Bronchial epithelial cell (primary cell): ENCODE data around the gene RIPK3. TPM values are rescaled to one million over a fixed set of nuclear protein-coding genes. Genes with fewer than 3 reads are reported as not detected.

Source experiments
- DNase-seq: peaks from one replicate; pipeline ENCODE4 v3.0.0-alpha.2; 2010; ENCODE audit warnings: low read depth
- FAIRE-seq: peaks from 2 replicates; lab custom pipeline; 2011; peaks lifted over from hg19 to GRCh38; lab: Jason Lieb, UNC
- H3K27me3 ChIP-seq: 2 replicates; pipeline ENCODE4 v1.5.1; 2011; ENCODE audit warnings: low read length; ENCODE audit not compliant: control insufficient read depth, insufficient read depth
- H3K36me3 ChIP-seq: 2 replicates; pipeline ENCODE4 v1.5.1; 2011; ENCODE audit warnings: low read length; ENCODE audit not compliant: control insufficient read depth, insufficient read depth
- H3K4me3 ChIP-seq: 2 replicates; pipeline ENCODE4 v1.5.1; 2011; ENCODE audit warnings: mild to moderate bottlenecking, low read depth, low read length, control low read depth
- total RNA-seq: library from RNA; depleted of rRNA; stranded (reverse); fragments of >200 nt; gene quantifications from 2 replicates; pipeline ENCODE4 v1.2.1, GENCODE V29; 2014
- TF ChIP-seq, protein P1 (sequence below): IDR thresholded peaks from 2 replicates; pipeline ENCODE4 v1.5.1; 2011; ENCODE audit warnings: mild to moderate bottlenecking, moderate library complexity, low read length, control low read depth, inconsistent platforms; ENCODE audit not compliant: insufficient read depth, severe bottlenecking

RIPK3 gene
- total RNA-seq, 1 donor from 2014 or later: 2.4 TPM

DNA sequence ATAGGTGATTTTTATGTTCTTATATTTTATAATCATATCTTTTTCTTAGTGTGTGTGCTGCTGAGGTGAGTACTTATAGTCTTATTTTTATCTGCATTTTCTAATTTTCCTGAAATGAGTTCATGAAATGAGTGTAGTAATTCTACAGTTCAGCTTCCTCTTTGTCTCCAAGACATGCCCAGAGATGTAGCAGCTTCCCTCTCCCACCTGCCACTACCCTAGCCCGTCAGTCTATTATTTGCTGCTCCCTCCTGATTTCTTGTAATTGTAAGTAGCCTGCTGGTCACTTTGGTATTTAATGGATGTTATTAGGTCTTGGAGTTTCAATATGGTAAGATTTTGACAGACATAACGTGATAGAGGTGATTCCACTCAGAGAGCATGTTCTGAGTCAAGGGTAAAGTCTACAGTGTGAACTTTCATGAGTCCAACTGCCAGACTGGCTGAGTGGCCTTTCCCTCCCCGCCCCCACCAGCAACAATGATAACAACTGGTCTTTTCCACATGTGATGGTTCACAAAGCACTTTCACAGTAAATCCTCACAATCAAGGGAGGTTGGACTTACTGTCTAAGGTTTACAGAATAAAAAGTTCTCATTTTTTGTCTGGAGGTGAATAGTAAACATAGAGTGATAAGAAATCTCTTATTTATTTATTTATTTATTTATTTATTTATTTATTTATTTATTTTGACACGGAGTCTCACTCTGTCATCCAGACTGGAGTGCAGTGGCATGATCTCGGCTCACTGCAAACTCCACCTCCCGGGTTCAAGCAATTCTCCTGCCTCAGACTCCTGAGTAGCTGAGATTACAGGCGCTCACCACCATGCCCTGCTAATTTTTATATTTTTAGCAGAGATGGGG, 4.2 kb upstream of the RIPK3 start:
- no peak for FAIRE-seq

DNA sequence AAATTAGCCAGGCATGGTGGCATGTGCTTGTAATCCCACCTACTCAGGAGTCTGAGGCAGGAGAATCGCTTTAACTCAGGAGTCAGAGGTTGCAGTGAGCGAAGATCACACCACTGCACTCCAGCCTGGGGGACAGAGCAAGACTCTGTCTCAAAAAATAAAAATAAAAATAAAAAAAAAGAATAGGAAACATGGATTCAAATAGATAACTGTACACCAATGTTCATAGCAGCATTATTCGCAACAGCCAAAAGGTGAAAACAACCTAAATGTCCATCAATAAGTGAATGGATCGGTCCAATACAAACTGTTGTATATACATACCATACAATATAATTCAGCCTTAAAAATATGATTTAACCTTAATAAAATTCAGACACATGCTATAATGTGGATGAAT, 3.1 kb upstream of the RIPK3 start:
- FAIRE-seq (no peak), DNase-seq (no peak)
- Histone ChIP-seq H3K27me3 (no peaks in the 10 kb centered on the region), H3K36me3 (peaks cover 2% of the 10 kb centered on the region), H3K4me3 (no peak overlapping the region)
- TF ChIP-seq, protein P1, sequence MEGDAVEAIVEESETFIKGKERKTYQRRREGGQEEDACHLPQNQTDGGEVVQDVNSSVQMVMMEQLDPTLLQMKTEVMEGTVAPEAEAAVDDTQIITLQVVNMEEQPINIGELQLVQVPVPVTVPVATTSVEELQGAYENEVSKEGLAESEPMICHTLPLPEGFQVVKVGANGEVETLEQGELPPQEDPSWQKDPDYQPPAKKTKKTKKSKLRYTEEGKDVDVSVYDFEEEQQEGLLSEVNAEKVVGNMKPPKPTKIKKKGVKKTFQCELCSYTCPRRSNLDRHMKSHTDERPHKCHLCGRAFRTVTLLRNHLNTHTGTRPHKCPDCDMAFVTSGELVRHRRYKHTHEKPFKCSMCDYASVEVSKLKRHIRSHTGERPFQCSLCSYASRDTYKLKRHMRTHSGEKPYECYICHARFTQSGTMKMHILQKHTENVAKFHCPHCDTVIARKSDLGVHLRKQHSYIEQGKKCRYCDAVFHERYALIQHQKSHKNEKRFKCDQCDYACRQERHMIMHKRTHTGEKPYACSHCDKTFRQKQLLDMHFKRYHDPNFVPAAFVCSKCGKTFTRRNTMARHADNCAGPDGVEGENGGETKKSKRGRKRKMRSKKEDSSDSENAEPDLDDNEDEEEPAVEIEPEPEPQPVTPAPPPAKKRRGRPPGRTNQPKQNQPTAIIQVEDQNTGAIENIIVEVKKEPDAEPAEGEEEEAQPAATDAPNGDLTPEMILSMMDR: no peak

More for the DNA sequence above, 4.2 kb upstream of the RIPK3 start:
- Histone ChIP-seq H3K36me3 (no peaks in the 10 kb centered on the region), H3K4me3 (no peak overlapping the region), H3K27me3 (no peaks in the 10 kb centered on the region)
- TF ChIP-seq, protein P1: no peak
- DNase-seq: no peak

DNA sequence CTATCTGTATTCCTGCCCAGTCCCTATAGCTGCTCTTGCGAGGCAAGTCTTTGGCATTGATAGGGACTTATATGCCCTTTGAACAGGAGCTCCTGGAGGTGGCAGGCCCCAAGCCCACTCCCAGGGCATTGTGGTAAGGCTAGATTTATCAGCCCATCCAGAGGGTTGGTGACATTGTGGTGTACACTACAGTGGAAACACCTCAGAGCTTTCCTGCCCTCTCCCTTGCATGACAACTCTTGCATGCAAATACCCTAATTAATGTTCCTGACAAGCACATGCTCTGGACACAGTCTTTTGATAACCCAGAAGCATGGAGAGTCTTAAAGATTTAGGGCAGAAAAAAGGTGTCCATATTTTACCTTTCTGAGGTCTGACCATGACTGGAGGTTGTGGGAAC, 815 bp upstream of the RIPK3 start:
- TF ChIP-seq, protein P1: no peak
- no peak for FAIRE-seq
- Histone ChIP-seq H3K4me3 (no peak overlapping the region), H3K36me3 (peaks cover 2% of the 10 kb centered on the region), H3K27me3 (no peaks in the 10 kb centered on the region)
- DNase-seq: no peak

DNA sequence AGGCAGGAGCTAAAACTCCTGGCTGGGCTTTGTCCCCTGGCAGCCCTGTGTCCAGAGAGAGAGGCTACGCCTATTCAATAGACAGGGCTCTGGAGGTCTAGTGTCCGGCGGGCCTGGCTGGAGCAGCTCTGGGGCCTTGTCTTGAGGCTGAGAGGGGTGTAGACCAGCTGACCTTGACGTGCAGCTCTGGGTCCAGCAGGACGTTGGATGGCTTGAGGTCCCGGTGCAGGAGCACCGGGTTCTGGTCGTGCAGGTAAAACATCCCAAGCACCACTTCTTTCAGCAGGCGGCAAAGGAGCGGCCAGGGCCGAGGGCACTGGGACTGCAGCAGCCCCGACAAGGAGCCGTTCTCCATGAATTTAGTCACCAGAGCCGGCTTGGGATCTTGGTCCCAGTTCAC, 948 bp downstream of the RIPK3 start:
- DNase-seq (no peak), FAIRE-seq (no peak)
- peaks cover 2% of the 10 kb centered on the region for H3K36me3 ChIP-seq
- H3K27me3 ChIP-seq: no peaks in the 10 kb centered on the region
- TF ChIP-seq, protein P1: no peak
- H3K4me3 ChIP-seq: no peak overlapping the region

DNA sequence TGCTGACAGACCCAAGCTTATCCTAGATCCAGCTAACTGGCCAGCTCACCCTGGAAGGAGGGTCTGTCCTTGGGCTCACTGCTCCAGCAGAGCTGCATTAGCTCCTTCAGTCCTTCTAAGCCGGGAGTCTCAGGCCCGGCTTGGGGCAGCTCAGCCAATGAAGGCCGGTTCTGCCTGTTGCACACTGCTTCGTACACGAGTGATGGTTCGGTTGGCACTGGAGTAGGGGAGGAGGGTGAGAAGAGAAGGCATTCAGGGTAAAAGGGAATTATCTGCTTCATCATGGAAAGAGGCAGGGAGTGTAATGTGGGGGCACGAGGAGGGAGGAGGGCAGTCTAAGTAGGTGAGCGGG, 2.0 kb downstream of the RIPK3 start:
- DNase-seq (no peak), FAIRE-seq (no peak)
- Histone ChIP-seq H3K27me3 (no peaks in the 10 kb centered on the region), H3K4me3 (no peak overlapping the region), H3K36me3 (peaks cover 2% of the 10 kb centered on the region)
- TF ChIP-seq, protein P1: no peak
